ENCODE results near the gene ZCCHC14.
"Not testable (repeated sequence)": the region's sequence is repeated elsewhere in the genome, so short reads cannot be mapped to it uniquely, and the experiment has no call there.

The ZCCHC14 gene

DNA sequence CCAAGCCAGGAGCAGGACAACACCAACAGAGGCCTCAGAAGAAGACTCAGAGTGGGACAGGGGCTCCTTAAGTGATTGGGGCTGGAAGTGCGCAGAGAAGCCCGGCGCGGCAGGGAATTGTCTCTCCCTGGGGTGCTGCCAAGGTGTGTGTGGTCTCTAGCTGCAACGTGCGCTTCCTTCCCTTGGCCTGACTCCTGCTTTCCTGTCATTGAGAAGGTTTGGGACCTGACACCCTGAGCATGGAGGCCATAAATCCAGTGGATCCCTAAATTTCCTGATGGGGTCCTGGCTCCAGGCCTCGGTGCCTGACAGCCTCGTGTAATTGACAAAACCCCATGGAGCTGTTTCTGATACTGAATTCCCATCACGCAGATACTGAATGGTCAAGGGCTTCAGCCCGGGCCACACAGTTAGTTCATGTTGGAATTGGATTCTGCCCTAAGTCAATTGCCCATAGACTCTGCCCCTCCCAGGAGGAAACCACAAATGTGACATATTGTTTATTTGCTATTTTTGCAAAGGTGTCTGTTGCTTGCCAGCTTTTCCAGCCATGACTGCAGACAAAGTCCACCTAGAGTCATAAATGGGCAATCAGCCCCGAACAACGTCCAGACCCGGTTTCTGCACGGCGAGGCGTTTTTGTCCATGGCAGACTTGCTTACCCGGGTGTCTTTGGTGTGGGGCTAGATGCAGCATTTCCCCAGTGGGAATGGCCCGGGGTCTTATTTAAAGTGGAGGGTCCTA, 4.4 kb upstream of the ZCCHC14 start:
- not testable (repeated sequence) for DNase-seq (ENCODE audit: low read depth)

GRCh38 chr16:87496447-87496801, 3.6 kb upstream of the ZCCHC14 start:
- DNase-seq (ENCODE audit: low read depth), result no peak

- DNase-seq (ENCODE audit: low read depth), result no peak
Measured at GRCh38 chr16:87495578-87496446, 3.0 kb upstream of the ZCCHC14 start.

DNA sequence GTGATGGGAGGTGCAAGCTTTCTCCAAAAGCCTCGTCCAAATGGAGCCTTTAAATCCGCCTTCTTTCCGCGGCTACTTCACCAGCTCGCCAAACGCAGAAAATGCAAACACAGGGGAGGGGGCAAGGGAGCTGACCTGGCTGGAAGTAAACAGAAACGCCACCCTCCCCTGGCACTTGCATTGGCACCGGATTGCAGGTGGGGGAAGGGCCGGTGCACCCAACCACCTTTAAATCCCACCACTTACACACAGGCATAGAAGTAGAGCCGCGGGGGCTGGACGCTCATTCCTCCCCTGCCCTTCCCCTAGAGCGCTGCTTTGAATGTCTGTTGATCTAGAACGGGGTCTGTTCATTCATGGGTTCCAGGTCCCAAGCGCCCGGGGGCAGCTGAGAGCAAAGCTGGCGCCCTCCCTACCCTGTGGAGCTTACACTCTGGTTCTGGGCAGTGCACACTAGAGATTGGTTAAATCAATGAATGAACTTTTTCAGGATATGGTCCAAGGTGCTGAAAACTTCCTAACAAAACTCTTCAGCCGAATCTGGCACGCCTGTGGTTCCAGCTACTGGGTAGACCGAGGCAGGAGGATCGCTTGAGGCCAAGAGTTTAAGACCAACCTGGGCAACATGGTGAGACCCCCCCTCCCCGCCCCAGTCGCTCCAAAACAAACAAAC, 920 bp upstream of the ZCCHC14 start:
- no peak for DNase-seq (ENCODE audit: low read depth)

- DNase-seq (ENCODE audit: low read depth), result no peak
Measured at GRCh38 chr16:87492291-87492630, 563 bp downstream of the ZCCHC14 start.

- no peak for DNase-seq (ENCODE audit: low read depth)
Measured at GRCh38 chr16:87491522-87492290, 1.1 kb downstream of the ZCCHC14 start.

DNA sequence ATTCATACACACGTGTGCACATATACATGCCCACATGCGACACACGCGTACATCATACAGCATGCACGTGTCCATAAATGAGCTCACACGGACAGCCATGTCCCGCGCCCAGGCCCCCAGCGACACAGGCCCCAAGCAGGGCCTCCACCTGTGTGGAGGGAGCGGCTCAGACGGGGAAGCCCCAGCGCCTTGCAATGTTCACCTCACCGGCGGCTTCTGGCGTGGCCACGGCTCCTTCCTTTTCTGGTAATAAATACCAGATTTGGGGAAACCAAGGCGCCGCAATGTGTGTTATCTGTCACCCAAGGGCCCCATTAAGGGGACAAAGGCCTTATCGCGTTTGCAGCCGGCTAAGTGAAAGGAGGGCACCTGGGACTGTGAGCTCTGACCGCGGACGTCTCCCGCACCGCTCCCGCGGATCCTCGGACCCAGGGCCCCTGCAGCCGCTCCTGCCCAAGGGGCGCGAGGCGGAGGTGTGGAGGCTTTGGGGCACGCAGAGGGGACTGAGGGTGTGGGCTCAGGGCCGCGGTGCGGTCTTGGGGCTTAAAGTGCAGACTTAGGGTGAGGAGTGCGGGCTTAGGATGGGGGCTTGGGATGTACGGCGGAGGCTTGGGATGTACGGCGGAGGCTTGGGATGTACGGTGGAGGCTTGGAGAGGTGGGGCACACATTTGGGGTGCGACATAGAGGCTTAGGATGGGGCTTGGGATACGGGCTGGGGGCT, 1.9 kb downstream of the ZCCHC14 start:
- not testable (repeated sequence) for DNase-seq (ENCODE audit: low read depth)

DNA sequence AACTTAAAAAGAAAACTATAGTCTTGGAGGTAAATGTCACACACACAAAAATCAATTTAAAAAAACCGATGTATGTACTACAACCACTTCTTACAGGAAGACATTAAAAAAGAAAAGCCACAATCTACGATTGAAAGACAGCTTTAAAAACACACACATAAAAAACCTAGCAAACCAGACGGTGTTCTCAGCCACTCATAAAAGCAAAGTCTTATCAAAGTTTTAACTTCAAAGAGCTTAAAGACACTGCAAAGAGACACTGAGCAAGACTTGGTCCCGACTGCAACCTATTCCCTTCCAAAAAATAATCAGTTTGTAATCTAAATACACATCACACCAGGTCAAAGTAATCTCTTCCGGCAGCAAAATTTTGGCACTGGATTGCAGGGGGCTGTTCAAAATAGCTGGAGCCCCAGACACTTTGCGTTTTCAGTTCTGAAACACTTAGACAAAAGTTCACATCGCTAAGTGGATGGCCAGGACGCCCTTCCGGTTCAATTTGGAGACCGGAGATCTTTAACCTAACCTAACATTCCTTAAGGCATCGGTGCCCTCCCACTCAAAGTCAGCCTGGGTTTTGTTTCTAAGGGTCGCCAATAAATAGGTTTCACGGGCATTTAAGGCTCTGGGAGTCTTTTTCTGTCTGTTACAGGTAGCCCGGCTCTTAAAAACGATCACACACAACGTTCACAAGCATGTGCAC, 2.6 kb downstream of the ZCCHC14 start:
- no peak for DNase-seq (ENCODE audit: low read depth)

DNA sequence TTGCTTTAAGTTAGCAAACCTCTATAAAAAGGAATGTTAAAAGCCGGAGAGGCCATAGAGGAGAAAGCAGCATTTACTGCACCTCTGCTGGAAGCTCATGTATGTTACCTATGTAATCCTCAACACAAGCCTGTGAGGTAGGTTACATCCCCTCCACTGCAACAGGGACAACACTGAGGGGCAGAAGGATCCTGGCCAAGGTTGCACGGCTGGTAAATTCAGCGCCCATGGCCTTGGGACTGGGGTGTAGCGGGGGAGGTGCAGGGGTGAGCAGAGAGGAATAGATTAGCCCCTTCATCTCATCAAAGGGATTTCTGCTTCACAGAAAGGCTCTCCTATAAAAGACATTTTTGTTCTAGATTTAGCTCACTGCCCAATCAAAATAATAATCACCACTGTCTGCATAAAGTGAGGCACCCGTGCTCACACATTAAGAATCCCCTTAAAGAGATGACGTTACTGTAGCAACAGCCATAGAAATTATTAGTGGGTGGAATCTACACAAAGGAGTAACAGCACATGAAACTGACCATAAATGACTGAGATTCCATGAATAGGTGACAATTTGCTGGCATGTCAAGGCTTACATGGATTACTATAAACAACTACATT, 3.3 kb downstream of the ZCCHC14 start:
- no peak for DNase-seq (ENCODE audit: low read depth)

DNA sequence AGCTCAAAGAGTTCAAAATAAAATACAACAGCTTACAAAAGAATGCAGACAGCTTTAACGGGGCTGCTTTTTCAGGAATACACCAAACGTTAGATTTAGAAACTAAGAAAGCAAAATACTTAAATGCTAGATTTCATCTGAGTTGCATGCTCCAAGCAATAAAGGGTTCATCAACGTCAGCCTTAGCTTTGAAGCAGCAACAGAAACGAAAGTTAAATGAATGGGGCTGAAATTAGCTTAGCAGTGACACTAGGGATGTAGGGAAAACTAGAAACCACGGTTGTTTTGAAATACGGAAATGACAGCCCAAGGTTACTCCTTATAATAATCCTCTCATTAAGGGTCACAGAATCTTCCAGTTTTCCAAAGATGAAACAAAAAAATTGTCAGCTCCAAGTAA, 3.9 kb downstream of the ZCCHC14 start:
- not testable (repeated sequence) for DNase-seq (ENCODE audit: low read depth)

- no peak for DNase-seq (ENCODE audit: low read depth)
Measured at GRCh38 chr16:87487361-87487924, 5.4 kb downstream of the ZCCHC14 start.

GRCh38 chr16:87486713-87487247, 6.0 kb downstream of the ZCCHC14 start:
- no peak for DNase-seq (ENCODE audit: low read depth)

GRCh38 chr16:87486282-87486681, 6.5 kb downstream of the ZCCHC14 start:
- DNase-seq (ENCODE audit: low read depth), result no peak

- not testable (repeated sequence) for DNase-seq (ENCODE audit: low read depth)
Measured at GRCh38 chr16:87485792-87486191, 7.0 kb downstream of the ZCCHC14 start.

DNA sequence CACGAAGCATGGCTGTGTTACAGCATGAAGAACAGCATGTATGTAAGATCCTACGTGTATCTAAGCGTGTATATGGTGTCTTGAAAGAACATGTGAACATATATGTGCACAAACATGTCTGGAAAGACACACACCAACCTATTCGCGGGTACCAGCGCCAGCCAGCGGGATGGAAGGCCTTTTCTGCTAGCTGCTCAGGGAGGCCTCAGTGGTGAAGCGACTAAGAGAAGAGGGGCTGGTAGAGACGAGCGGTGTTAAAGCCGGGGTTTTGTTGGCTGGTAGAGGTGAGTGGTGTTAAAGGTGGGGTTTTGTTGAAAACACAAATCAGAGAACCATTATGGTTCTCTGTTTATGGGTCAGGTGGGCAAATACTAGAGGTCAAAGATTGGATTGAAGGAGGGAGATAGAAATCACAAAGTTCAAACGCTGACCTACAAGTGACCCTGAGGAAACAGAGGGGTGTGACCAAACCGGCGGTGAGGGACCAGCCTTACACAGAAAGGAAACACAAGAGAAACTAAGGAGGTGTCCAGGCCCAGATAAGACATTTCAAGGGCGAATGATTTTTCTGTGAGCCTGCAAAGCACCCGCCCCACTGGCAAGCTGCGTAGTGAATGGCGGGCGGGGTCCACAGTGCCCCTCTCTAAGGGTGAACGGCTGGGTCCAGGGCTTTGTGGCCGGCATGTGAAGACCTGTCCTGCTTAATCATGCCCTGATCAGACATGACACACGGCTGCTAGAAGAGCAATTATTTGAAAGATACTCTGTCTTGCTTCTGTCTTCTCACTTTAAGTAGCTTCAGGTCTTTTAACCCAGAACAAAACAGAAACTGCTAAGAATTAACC, 8.1 kb downstream of the ZCCHC14 start:
- no peak for DNase-seq (ENCODE audit: low read depth)

DNA sequence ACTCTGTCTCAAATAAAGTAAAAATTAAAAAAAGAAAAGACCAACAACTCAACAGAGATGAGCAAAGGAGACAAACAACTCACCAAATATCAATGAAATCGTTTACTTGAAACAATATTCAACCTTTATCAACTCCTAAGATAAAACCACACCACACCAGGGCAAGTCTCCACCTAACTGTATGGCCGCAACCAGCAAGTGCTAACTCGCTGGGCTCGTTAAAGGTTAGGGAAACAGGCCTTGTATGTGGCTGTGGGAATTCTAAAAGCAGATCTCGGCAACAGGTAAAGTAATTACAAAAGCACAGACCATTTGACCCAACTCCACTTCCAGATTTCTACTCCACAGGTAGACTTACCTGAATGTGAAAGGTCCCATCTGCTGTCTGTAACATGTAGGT, 9.3 kb downstream of the ZCCHC14 start:
- DNase-seq (ENCODE audit: low read depth), result no peak

- DNase-seq (ENCODE audit: low read depth), result not testable (repeated sequence)
Measured at GRCh38 chr16:87482670-87483069, 10.2 kb downstream of the ZCCHC14 start.

GRCh38 chr16:87482266-87482665, 10.6 kb downstream of the ZCCHC14 start:
- DNase-seq (ENCODE audit: low read depth), result no peak

GRCh38 chr16:87481711-87482110, 11.1 kb downstream of the ZCCHC14 start:
- not testable (repeated sequence) for DNase-seq (ENCODE audit: low read depth)

All from GM04504 (cell line).